Fibroblast of lung (primary cell): ENCODE data around the gene TBC1D14. TPM values are rescaled to one million over a fixed set of nuclear protein-coding genes. Genes with fewer than 3 reads are reported as not detected.

Experiments used
- DNase-seq, 2 donors: peaks; one replicate each; pipeline versions ENCODE4 v3.0.0 to v3.0.0-alpha.2; 2010; ENCODE audit warnings: low read depth in 2 of 2
- H2AFZ ChIP-seq: 2 replicates; pipeline ENCODE4 v1.5.1; 2012; ENCODE audit warnings: low read length, control low read depth, inconsistent platforms
- H3K27ac ChIP-seq: 2 replicates; pipeline ENCODE4 v1.5.1; 2011; ENCODE audit warnings: low read length, control low read depth; ENCODE audit not compliant: insufficient read depth
- H3K27me3 ChIP-seq: 2 replicates; pipeline ENCODE4 v1.5.1; 2011; ENCODE audit warnings: mild to moderate bottlenecking, low read length; ENCODE audit not compliant: control insufficient read depth, insufficient read depth
- H3K36me3 ChIP-seq: 2 replicates; pipeline ENCODE4 v1.5.1; 2011; ENCODE audit warnings: low read length; ENCODE audit not compliant: control insufficient read depth, insufficient read depth
- H3K4me1 ChIP-seq: 2 replicates; pipeline ENCODE4 v1.5.1; 2011; ENCODE audit warnings: low read length; ENCODE audit not compliant: control insufficient read depth, insufficient read depth; ENCODE audit errors: extremely low read depth
- H3K4me2 ChIP-seq: 2 replicates; pipeline ENCODE4 v1.5.1; 2011; ENCODE audit warnings: low read length, control low read depth; ENCODE audit not compliant: insufficient read depth; ENCODE audit errors: extremely low read depth
- H3K4me3 ChIP-seq, 4 experiments: fragments of 200-600 bp in 1 of 4; sonication (generic) in 1 of 4; replicated peaks in 1 of 4; 2 replicates each; pipeline ENCODE4 v1.5.1; 2011 to 2016; ENCODE audit warnings: low read length in 4 of 4, low read depth in 3 of 4, mild to moderate bottlenecking in 3 of 4, control low read depth in 2 of 4, inconsistent platforms in 1 of 4, mixed read lengths in 1 of 4; ENCODE audit not compliant: insufficient read depth in 1 of 4; ENCODE audit errors: control extremely low read depth in 1 of 4
- H3K79me2 ChIP-seq: 2 replicates; pipeline ENCODE4 v1.5.1; 2012; ENCODE audit warnings: mild to moderate bottlenecking, low read length, inconsistent platforms; ENCODE audit not compliant: control insufficient read depth, insufficient read depth
- H3K9ac ChIP-seq: 2 replicates; pipeline ENCODE4 v1.5.1; 2011; ENCODE audit warnings: mild to moderate bottlenecking, low read length, control low read depth; ENCODE audit not compliant: insufficient read depth
- H3K9me3 ChIP-seq: 2 replicates; pipeline ENCODE4 v1.5.1; 2012; ENCODE audit warnings: low read depth, low read length; ENCODE audit not compliant: control insufficient read depth, insufficient read depth
- H4K20me1 ChIP-seq: 2 replicates; pipeline ENCODE4 v1.5.1; 2011; ENCODE audit warnings: low read length; ENCODE audit not compliant: control insufficient read depth, insufficient read depth; ENCODE audit errors: extremely low read depth
- CTCF ChIP-seq, 2 donors: IDR thresholded peaks in 1 of 2; conservative IDR thresholded peaks in 1 of 2; 1 replicate in 1 of 2; 2 replicates in 1 of 2; pipeline ENCODE4 v1.5.1; 2011 to 2012; ENCODE audit warnings: low read length in 2 of 2, control low read depth in 1 of 2, inconsistent platforms in 1 of 2, low read depth in 1 of 2, mild to moderate bottlenecking in 1 of 2
- EZH2 ChIP-seq: IDR thresholded peaks from 2 replicates; pipeline ENCODE4 v1.5.1; 2012; ENCODE audit warnings: low read length, control low read depth, mild to moderate bottlenecking; ENCODE audit errors: missing control alignments
- polyA plus RNA-seq, 2 donors: library from polyadenylated mRNA; depleted of rRNA in 1 of 2; stranded (reverse) in 1 of 2; unstranded in 1 of 2; fragments of >200 nt; gene quantifications; 2 replicates each; pipeline ENCODE4 v1.2.1, GENCODE V29; 2011 to 2012; ENCODE audit warnings: missing spikeins in 1 of 2
- total RNA-seq: library from RNA; depleted of rRNA; stranded (reverse); fragments of >200 nt; gene quantifications from 2 replicates; pipeline ENCODE4 v1.2.1, GENCODE V29; 2014

Gene TBC1D14
- total and polyA plus RNA-seq, 2 donors (not counting 1 experiment from before 2014, with no cell fraction given), result 26.9 to 37.7 TPM

- peak within 1 kb of the TSS; percentile 89 for H3K27ac ChIP-seq
- H3K36me3 ChIP-seq, result peaks cover 5% of the 10 kb centered on the region
- peak within 1 kb of the TSS; percentile 76 to 94 (median 88) for H3K4me3 ChIP-seq
- H2AFZ ChIP-seq, result peak within 1 kb of the TSS; percentile 91
- peak; percentile 98 to 99 for DNase-seq
- no peaks in the 10 kb centered on the region for H3K27me3 ChIP-seq
- H3K9ac ChIP-seq, result peak within 1 kb of the TSS; percentile 81
- TF ChIP-seq EZH2, result no peak
- no peak for TF ChIP-seq CTCF (conservative IDR thresholded peaks at IDR 0.05 in 1 of 2, IDR thresholded peaks at IDR 0.05 in 1 of 2; ENCODE audit: low read depth in 1 of 2, low read length in 2 of 2)
- peaks cover 39% of the 10 kb centered on the region for H3K79me2 ChIP-seq
- H4K20me1 ChIP-seq, result no peaks in the 10 kb centered on the region
- peak within 1 kb of the TSS; percentile 98 for H3K4me2 ChIP-seq
- peaks cover 5% of the 10 kb centered on the region for H3K4me1 ChIP-seq
- H3K9me3 ChIP-seq, result no peaks in the 10 kb centered on the region
Observed at GRCh38 chr4:7067452-7068278, 158.0 kb downstream of the TBC1D14 start, which contains the start of gene GRPEL1. GRPEL1 (minus strand) TSS chr4:7068064; CDS start chr4:7068032, 32 bp downstream.

DNA sequence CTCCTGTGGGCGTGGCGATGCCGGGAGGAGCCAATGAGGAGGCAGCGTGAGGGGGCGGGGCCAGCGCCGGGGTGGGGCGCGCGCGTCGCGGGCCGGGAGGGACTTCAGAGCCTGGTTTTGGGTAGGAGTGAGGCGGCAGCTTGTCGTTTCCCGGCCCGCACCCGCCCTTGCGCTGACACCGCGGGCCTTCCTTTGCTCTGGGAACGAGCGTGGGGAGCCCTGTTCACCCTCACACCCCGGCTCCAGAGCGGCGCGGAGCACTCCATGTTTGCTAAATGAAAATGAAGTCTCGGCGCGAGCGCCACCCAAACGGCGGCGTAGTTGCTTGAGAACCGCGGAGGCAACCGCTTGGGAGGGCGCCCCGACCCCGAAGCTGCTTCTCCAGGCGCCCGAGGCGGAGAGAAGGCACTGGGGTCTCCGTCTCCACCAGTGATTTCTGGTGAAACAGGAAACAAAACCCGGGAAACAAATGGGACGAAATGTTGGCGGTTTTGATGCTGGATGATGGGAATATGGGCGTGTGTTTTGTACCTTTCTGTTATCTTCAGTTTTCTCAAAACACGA is 158.7 kb downstream of the TBC1D14 start:
- H3K27ac ChIP-seq, result peak overlapping the region; percentile 77
- no peak for TF ChIP-seq EZH2
- no peak for TF ChIP-seq CTCF (conservative IDR thresholded peaks at IDR 0.05 in 1 of 2, IDR thresholded peaks at IDR 0.05 in 1 of 2; ENCODE audit: low read depth in 1 of 2, low read length in 2 of 2)
- peaks cover 5% of the 10 kb centered on the region for H3K36me3 ChIP-seq
- H3K4me2 ChIP-seq, result peak overlapping the region; percentile 98
- peak overlapping the region; percentile 50 to 94 (median 72) for H3K4me3 ChIP-seq
- no peaks in the 10 kb centered on the region for H3K27me3 ChIP-seq
- peaks cover 5% of the 10 kb centered on the region for H3K4me1 ChIP-seq
- H3K9me3 ChIP-seq, result no peaks in the 10 kb centered on the region
- peak overlapping the region; percentile 82 for H2AFZ ChIP-seq
- H3K9ac ChIP-seq, result peak overlapping the region; percentile 72
- H4K20me1 ChIP-seq, result no peaks in the 10 kb centered on the region
- H3K79me2 ChIP-seq, result peaks cover 38% of the 10 kb centered on the region
- DNase-seq, result no peak

DNA sequence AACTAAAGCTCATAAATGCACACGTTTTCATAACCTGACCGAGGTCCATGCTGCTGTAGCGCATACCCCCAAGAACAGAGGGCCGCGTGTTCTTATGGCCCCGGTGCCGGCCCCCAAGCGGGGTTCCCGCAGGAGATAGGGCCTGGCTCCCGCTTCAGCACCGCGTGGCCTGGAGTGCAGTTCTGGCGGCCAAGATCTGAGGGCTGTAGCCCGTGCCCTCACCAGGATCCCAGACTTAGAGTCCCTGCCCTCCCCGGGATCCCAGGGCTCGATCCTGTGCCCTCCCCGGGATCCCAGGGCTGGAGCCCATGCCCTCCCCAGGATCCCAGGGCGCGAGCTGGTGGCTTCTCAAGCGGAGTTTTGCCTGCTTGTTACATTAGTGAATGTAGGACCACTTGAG is 159.3 kb downstream of the TBC1D14 start:
- DNase-seq, result peak in 1 of 2 donors; percentile 33
- no peaks in the 10 kb centered on the region for H3K9me3 ChIP-seq
- H3K79me2 ChIP-seq, result peaks cover 33% of the 10 kb centered on the region

More for the DNA sequence above, 159.3 kb downstream of the TBC1D14 start:
- Histone ChIP-seq H3K27ac (peak overlapping the region; percentile 77), H3K27me3 (no peaks in the 10 kb centered on the region), H3K4me2 (peak overlapping the region; percentile 98), H2AFZ (peak overlapping the region; percentile 82), H3K9ac (peak overlapping the region; percentile 72), H3K4me1 (peaks cover 5% of the 10 kb centered on the region), H3K4me3 (peak overlapping the region; percentile 50 to 94 (median 72)), H4K20me1 (no peaks in the 10 kb centered on the region), H3K36me3 (peaks cover 1% of the 10 kb centered on the region)
- TF ChIP-seq EZH2, result no peak
- no peak for TF ChIP-seq CTCF (conservative IDR thresholded peaks at IDR 0.05 in 1 of 2, IDR thresholded peaks at IDR 0.05 in 1 of 2; ENCODE audit: low read depth in 1 of 2, low read length in 2 of 2)
